Measurements from ENCODE around the gene RIOK3.
"Not testable (repeated sequence)": the region's sequence is repeated elsewhere in the genome, so short reads cannot be mapped to it uniquely, and the experiment has no call there.

RIOK3 gene

GRCh38 chr18:23503963-23504344 lies 50.9 kb downstream of the RIOK3 start:
- DNase-seq (ENCODE audit: insufficient read length, low spot score) (no peak), FAIRE-seq (no peak)
- TF ChIP-seq CTCF (IDR thresholded peaks at IDR 0.05; ENCODE audit: insufficient read depth, missing control alignments), result no peak

GRCh38 chr18:23504720-23505119 lies 51.6 kb downstream of the RIOK3 start:
- FAIRE-seq (no peak), DNase-seq (ENCODE audit: insufficient read length, low spot score) (peak; percentile 1)
- no peak for TF ChIP-seq CTCF (IDR thresholded peaks at IDR 0.05; ENCODE audit: insufficient read depth, missing control alignments)

DNA sequence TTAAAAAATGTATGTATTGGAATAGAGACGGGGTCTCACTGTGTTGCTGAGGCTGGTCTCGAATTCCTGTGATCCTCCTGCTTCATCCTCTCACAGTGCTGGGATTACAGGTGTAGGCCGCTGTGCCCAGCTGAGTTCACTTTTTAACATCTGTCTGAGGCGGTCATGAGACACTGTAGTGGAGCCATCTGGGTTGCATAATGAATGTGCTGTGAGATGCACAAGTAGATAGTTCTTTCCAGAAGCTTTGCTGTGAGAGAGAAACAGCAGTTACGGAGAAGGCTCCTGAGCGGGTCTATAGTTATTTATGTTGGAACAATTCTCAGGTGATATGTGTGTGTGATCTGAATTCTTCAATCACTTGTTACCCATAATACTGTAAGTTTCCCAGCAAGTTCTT lies 53.3 kb downstream of the RIOK3 start:
- DNase-seq (ENCODE audit: insufficient read length, low spot score) (no peak), FAIRE-seq (no peak)
- TF ChIP-seq CTCF (IDR thresholded peaks at IDR 0.05; ENCODE audit: insufficient read depth, missing control alignments), result no peak

GRCh38 chr18:23510923-23511322 lies 57.8 kb downstream of the RIOK3 start:
- not testable (repeated sequence) for FAIRE-seq; DNase-seq (ENCODE audit: insufficient read length, low spot score)

DNA sequence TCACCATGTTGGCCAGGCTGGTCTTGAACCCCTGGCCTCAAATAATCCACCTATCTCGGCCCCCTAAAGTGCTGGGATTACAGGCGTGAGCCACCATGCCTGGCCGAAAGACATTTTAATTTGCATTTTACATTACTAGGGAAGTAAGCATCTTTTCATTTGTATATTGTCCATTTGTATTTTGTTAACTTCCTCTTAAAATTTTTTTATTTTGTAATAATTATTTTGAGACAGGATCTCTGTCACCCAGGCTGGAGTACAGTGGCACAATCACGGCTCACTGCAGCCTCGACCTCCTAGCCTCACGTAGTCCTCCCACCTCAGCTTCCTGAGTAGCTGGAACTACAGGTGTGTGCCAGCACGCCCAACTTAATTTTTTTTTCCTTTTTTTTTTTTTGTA lies 59.1 kb downstream of the RIOK3 start:
- not testable (repeated sequence) for DNase-seq (ENCODE audit: insufficient read length, low spot score); FAIRE-seq

DNA sequence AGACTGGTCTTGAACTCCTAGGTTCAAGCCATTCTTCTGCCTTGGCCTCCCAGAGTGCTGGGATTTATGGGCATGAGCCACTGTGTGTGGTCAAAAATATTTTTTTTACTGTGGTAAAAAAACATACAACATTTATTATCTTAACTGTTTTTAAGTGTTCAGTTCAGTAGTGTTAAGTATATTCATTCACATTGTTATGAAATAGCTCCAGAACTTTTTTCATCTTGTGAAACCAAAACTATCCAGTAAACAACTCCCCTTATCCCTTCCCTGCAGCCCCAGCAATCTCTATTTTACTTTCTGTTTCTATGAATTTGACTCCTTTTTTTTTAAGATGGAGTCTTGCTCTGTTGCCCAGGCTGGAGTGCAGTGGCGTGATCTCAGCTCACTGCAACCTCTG lies 59.6 kb downstream of the RIOK3 start:
- FAIRE-seq (no peak), DNase-seq (ENCODE audit: insufficient read length, low spot score) (no peak)
- TF ChIP-seq CTCF (IDR thresholded peaks at IDR 0.05; ENCODE audit: insufficient read depth, missing control alignments), result no peak

- FAIRE-seq (peak; percentile 58), DNase-seq (ENCODE audit: insufficient read length, low spot score) (peak; percentile 49)
- TF ChIP-seq CTCF (IDR thresholded peaks at IDR 0.05; ENCODE audit: insufficient read depth, missing control alignments), result peak; percentile 98
Measured at GRCh38 chr18:23515911-23516546, 62.9 kb downstream of the RIOK3 start.

GRCh38 chr18:23519734-23520133 lies 66.6 kb downstream of the RIOK3 start:
- DNase-seq (ENCODE audit: insufficient read length, low spot score), result no peak
- TF ChIP-seq CTCF (IDR thresholded peaks at IDR 0.05; ENCODE audit: insufficient read depth, missing control alignments), result no peak
- no peak for FAIRE-seq

Data from D721Med (cell line).